Lower leg skin (tissue), 4 donors: Measurements from ENCODE around the gene GIMAP2. TPM values are rescaled to one million over a fixed set of nuclear protein-coding genes. Genes with fewer than 3 reads are reported as not detected.
A peak's percentile ranks its signal among the peaks of the same experiment; 100 is the strongest.

Source experiments
- DNase-seq, 2 donors: peaks; one replicate each; pipeline ENCODE4 v3.0.0-alpha.2; 2019; ENCODE audit warnings: low spot score in 2 of 2
- H3K4me3 ChIP-seq: fragments of 200-600 bp; sonication (generic); 2 replicates; pipeline ENCODE4 v1.5.1; 2017; ENCODE audit warnings: mild to moderate bottlenecking, low read depth; ENCODE audit not compliant: poor library complexity, severe bottlenecking
- CTCF ChIP-seq, 3 donors: fragments of 450-650 bp; IDR thresholded peaks; one replicate each; pipeline ENCODE4 v1.5.1; 2016; ENCODE audit warnings: antibody characterized with exemption in 3 of 3, mild to moderate bottlenecking in 3 of 3, moderate library complexity in 2 of 3
- POLR2A ChIP-seq, 2 donors: fragments of 450-650 bp; IDR thresholded peaks; one replicate each; pipeline ENCODE4 v1.6.1; 2016 to 2017; ENCODE audit warnings: antibody characterized with exemption in 2 of 2, mild to moderate bottlenecking in 1 of 2, moderate library complexity in 1 of 2
- WGBS, 2 donors: methylation state at CpG; one replicate each; pipeline ENCODE4 v1.1.5; 2018; 5-methylcytosine and 5-hydroxymethylcytosine counted together
- intact Hi-C: fragments of 100-400 bp; cut with DNase I; formaldehyde crosslinking; loops from one replicate; pipeline ENCODE4 v1.15.0; 2023; ENCODE audit warnings: low total_unique reads
- total RNA-seq, 4 donors: library from RNA; depleted of rRNA; stranded (reverse); fragments of >200 nt; gene quantifications; one replicate each; pipeline ENCODE4 v1.1.0, GENCODE V29; 2016

GIMAP2 gene
- total RNA-seq, result 1 to 10 TPM in 3 of 4 donors, under 1 TPM in 1; 0.53 to 7.2 (median 5.0) TPM

DNA sequence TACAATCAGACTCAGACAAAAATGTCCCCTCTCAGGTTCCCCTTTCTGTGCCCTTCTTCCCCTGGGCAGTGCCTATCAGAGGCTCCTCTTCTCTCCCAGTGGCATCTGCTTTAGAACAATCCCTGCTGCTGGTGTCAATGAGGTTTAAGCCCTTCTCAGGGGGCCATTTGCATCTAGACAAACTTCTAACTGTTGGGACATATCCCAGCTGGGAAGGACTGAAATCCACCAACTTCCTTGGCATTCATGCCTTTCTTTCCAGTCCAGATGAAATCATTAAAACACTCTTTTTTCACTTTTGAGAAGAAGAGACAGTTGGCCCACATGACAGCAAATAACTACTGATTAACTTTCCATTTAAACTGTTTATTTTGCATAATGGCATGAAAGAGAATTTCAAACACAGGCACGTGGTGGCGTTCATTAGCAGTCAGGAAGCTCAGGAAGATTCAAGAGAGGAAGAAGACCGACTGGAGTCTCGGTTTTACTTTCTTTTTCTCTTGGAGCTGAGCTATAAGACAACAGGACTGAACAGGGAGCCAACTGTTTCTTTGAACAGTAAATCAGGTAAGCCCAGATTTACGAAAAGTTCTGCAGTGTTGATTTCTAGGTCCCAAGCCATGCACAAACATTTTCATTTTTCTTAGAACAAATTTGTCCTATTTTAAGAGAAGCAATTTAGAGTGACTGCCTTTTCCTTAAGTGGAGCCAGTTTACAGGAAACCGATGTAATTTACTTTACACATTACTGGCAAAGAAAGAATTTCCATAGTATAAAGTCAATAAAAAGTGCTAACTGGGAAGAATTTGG is at the start of gene GIMAP2:
TSS of gene GIMAP2 (plus strand) at position 488 of the 811 bp plus-strand sequence. CDS start 1,354 bp downstream, outside the sequence.
- intact Hi-C loops, result no loop called here
- 5 to 10% methylated on average over 6 of the region's 6 CpGs for WGBS, 2 donors
- no peak for DNase-seq

DNA sequence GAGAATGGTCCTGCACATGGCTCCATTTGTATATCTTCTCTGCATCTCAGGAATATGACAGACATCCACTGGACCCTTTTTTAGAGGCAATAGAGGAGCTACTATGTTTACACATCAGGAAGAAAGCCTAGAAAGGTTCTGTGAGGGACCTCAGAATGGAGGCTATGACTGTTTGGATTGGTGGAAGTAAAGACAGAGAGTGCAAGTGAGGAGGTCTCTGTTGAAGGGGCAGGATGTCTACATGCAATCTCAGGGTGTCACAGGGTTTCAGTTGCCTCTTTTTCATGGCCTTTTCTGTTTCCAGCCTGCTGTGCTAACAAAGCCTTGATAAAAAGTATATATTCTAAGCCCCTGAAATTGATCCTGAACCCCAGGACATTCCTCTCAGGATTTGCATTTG is 43.7 kb upstream of the GIMAP2 start:
- intact Hi-C loops, result no loop called here
- no peak for TF ChIP-seq POLR2A (IDR thresholded peaks at IDR 0.05)
- TF ChIP-seq CTCF (IDR thresholded peaks at IDR 0.05), result no peak
- H3K4me3 ChIP-seq, result no peak overlapping the region
- no peak for DNase-seq

More for the DNA sequence above, at the start of gene GIMAP2:
- no peak for TF ChIP-seq POLR2A (IDR thresholded peaks at IDR 0.05)
- TF ChIP-seq CTCF (IDR thresholded peaks at IDR 0.05), result no peak
- H3K4me3 ChIP-seq, result peak within 1 kb of the TSS; percentile 14

DNA sequence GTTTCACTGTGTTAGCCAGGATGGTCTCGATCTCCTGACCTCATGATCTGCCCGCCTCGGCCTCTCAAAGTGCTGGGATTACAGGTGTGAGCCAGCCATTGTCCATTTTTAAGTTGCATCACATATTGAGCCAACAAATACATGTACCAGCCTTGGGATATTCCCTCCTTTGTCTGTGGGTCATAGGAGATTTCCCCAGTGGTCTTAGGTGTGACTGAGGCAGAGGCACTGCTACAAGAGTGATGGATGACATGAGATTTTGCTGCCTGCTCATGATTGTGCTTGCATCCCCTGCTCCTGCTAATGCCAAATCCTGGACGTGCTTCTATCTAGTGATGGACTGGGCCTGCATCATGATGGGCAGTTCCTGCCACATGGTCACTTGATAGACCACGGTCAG is 42.6 kb upstream of the GIMAP2 start:
- intact Hi-C loops, result no loop called here
- H3K4me3 ChIP-seq, result no peak overlapping the region
- TF ChIP-seq POLR2A (IDR thresholded peaks at IDR 0.05), result no peak
- TF ChIP-seq CTCF (IDR thresholded peaks at IDR 0.05), result no peak
- WGBS, 2 donors, result 80 to 92% methylated on average over 5 of the region's 5 CpGs
- no peak for DNase-seq

- no peak for TF ChIP-seq POLR2A (IDR thresholded peaks at IDR 0.05)
- TF ChIP-seq CTCF (IDR thresholded peaks at IDR 0.05), result no peak
- intact Hi-C loops, result no loop called here
- 74 to 78% methylated on average over 6 of the region's 6 CpGs for WGBS, 2 donors
- no peak for DNase-seq
- H3K4me3 ChIP-seq, result no peak overlapping the region
These were observed 40.1 kb upstream of the GIMAP2 start for GRCh38 chr7:150645259-150646020.

DNA sequence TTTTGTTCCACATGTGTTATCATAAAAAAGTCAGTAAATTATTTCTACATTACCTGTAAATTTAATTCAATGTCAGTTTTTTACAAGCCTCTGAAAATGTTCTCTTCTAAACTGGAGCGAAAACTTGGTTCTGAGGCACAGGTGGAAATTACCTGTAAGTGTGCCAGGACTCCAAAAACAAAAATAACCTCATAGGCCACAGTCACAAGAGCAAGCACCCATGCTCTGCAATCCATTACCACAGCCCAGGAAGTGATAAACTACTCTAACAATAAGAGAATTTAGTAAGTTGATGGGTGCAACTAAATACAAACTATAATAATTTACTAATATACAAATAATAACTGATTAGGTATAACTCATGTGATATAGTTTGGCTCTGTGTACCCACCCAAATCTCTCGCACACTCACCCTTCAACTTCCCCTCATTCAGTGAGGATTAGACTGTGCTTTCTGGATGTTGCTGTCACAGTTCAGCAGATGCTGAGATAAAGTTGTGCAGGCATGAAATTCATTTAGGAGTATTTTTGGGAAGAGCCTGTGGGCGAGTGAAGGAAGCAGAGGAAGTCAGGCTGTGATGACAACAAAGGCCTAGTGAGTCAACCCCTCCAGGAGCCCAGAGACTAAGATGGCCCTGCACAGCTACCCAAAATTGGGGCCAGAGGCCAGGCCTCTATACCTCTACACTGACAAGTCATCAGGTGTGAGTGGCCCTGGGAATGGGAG is 37.0 kb upstream of the GIMAP2 start:
- intact Hi-C loops, result no loop called here
- DNase-seq, result no peak
- no peak for TF ChIP-seq POLR2A (IDR thresholded peaks at IDR 0.05)
- no peak for TF ChIP-seq CTCF (IDR thresholded peaks at IDR 0.05)
- WGBS, 2 donors, result 48 to 54% methylated on average over 3 of the region's 3 CpGs
- H3K4me3 ChIP-seq, result no peak overlapping the region
